Measurements from ENCODE around the gene ERICH4. TPM values are rescaled to one million over a fixed set of nuclear protein-coding genes. Genes with fewer than 3 reads are reported as not detected.

The ERICH4 gene, protein sequence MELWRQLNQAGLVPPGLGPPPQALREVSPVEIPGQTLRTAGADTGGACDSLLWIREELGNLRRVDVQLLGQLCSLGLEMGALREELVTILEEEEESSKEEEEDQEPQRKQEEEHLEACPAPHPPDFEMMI
- total RNA-seq (not detected), polyA plus RNA-seq (ENCODE audit: insufficient read length in 6 of 6) (1 to 10 TPM in 1 of 6 donors, under 1 TPM in 5; 0.55 to 1.1 (median 0.79) TPM)
- long read RNA-seq, donor 1 = 0 reads
- long read RNA-seq, donor 2 = 0 reads
- long read RNA-seq, donor 3 = 0 reads
- long read RNA-seq, donor 4 = 0 reads
- long read RNA-seq, donor 5 = 0 reads
- long read RNA-seq, donor 6 = 0 reads
- long read RNA-seq, donor 7 = 0 reads
- long read RNA-seq, donor 8 = 0 reads
- long read RNA-seq, donor 9 = 0 reads
- long read RNA-seq, donor 10 = 0 reads
- long read RNA-seq, donor 11 = 0 reads
- long read RNA-seq, donor 12 = 0 reads

GRCh38 chr19:41442473-41443355 is at the start of gene ERICH4:
ERICH4 (plus strand) TSS chr19:41443156; CDS start chr19:41443170, 14 bp downstream.
- DNase-seq (no peak), ATAC-seq (no peak)
- intact Hi-C loops (cut with DNase I) = loop anchor here in 1 of 2 donors (10.0 kb wide), 2 partner anchors 92 to 122 kb away; no protein-coding TSS in a partner anchor
- Histone ChIP-seq H3K27ac (no peak within 1 kb of the TSS), H3K4me1 (peaks cover 5 to 22% of the 10 kb centered on the region in 2 donors), H3K27me3 (peaks cover 0 to 1% of the 10 kb centered on the region in 2 donors), H3K4me3 (no peak within 1 kb of the TSS), H3K9me3 (no peaks in the 10 kb centered on the region), H3K36me3 (peaks cover 0 to 5% of the 10 kb centered on the region in 2 donors)
- TF ChIP-seq, protein P1, sequence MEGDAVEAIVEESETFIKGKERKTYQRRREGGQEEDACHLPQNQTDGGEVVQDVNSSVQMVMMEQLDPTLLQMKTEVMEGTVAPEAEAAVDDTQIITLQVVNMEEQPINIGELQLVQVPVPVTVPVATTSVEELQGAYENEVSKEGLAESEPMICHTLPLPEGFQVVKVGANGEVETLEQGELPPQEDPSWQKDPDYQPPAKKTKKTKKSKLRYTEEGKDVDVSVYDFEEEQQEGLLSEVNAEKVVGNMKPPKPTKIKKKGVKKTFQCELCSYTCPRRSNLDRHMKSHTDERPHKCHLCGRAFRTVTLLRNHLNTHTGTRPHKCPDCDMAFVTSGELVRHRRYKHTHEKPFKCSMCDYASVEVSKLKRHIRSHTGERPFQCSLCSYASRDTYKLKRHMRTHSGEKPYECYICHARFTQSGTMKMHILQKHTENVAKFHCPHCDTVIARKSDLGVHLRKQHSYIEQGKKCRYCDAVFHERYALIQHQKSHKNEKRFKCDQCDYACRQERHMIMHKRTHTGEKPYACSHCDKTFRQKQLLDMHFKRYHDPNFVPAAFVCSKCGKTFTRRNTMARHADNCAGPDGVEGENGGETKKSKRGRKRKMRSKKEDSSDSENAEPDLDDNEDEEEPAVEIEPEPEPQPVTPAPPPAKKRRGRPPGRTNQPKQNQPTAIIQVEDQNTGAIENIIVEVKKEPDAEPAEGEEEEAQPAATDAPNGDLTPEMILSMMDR (IDR thresholded peaks at IDR 0.05) = no peak

DNA sequence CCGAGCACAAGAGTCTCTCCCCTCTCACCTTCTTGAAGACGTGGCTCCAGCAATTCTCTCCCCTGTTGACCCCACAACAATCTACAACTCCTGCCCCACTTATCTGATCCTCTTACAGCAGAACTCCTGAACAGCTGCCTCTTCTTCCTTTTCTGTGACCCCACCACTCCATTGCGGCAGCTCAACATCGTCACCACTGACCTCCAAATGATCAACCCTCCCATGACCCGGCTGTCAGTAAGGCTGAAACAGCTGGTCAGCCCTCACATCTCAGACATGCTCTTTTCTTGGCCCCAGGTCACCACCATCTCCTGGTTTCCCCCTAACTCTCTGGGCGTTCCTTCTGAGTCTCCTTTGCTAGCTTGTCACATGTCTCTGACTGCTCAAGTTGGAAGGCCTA is 47.6 kb upstream of the ERICH4 start:
- Histone ChIP-seq H3K9me3 (no peaks in the 10 kb centered on the region), H3K4me3 (no peak overlapping the region)
- intact Hi-C loops (cut with DNase I) = no loop called here

DNA sequence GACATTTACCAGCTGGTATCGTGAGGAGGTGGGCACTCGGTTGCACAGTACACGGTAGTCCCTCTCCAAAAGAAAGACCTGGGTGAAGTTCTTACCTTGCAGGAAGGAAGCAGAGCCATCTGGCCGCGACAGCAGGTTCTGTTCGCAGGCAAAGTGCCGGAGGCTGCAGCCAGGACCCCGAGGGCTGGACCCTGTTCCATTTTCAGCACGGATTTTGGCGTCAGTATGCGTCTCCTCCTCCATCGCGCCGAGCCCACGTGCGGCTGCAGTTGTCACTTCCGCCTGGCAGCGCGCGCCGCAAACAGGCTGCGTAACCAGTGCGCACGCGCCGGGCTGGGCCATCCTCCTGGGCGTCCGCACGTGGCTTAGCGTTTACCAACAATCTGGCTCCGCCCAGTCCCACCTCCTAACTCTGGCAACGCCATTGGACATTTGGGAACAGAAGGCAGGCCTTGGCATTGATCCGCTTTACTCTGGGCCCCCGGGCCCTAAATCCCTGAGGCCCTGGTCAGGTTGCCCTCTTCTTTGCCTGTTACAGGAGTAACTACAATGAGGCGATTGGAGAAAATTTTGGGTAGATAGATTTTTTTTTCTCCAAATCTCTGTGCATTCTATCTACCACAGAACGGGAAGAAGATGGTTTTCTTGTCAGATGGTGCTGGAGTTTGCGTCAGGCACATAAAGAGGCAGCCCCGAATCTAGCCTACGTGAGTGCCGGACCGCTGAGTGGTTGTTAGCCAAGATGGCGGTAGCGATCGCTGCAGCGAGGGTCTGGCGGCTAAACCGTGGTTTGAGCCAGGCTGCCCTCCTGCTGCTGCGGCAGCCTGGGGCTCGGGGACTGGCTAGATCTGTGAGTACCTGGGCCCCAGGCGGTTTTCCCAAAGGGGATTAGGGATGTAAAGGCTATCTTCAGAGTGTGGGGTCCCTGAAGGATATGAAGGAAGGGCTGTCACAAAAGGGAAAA is 45.6 kb upstream of the ERICH4 start, which contains the start of the genes BCKDHA and EXOSC5:
BCKDHA (plus strand) TSS at position 733 of the 964 bp plus-strand sequence; CDS start at position 743, 10 bp downstream.
EXOSC5 (minus strand) TSS at position 274 of the 964 bp plus-strand sequence; CDS start at position 243, 31 bp downstream.
- peak; percentile 98 for ATAC-seq
- intact Hi-C loops (cut with DNase I) = no loop called here

More for the DNA sequence above, 47.6 kb upstream of the ERICH4 start:
- Histone ChIP-seq H3K27ac (no peak overlapping the region), H3K36me3 (peaks cover 0 to 18% of the 10 kb centered on the region in 2 donors), H3K4me1 (peaks cover 13 to 50% of the 10 kb centered on the region in 2 donors), H3K27me3 (no peaks in the 10 kb centered on the region)
- TF ChIP-seq, protein P1 (IDR thresholded peaks at IDR 0.05) = no peak
- no peak for ATAC-seq
- no peak for DNase-seq

GRCh38 chr19:41398050-41398418 is 44.9 kb upstream of the ERICH4 start:
- Histone ChIP-seq H3K27me3 (no peaks in the 10 kb centered on the region), H3K4me1 (peaks cover 13 to 63% of the 10 kb centered on the region in 2 donors), H3K27ac (peak overlapping the region; percentile 86 to 93), H3K4me3 (peak overlapping the region; percentile 84 to 94), H3K36me3 (peaks cover 0 to 5% of the 10 kb centered on the region in 2 donors), H3K9me3 (no peaks in the 10 kb centered on the region)
- ATAC-seq (no peak), DNase-seq (no peak)
- TF ChIP-seq, protein P1 (IDR thresholded peaks at IDR 0.05) = no peak
- intact Hi-C loops (cut with DNase I) = no loop called here

More for the DNA sequence above, 45.6 kb upstream of the ERICH4 start, which contains the start of the genes BCKDHA and EXOSC5:
- H3K27ac ChIP-seq = peak within 1 kb of the TSS; percentile 86 to 93
- H3K4me3 ChIP-seq = peak within 1 kb of the TSS; percentile 84 to 94
- no peaks in the 10 kb centered on the region for H3K27me3 ChIP-seq
- DNase-seq = peak; percentile 99 to 100 (median 100)
- no peaks in the 10 kb centered on the region for H3K9me3 ChIP-seq
- H3K36me3 ChIP-seq = peaks cover 0 to 5% of the 10 kb centered on the region in 2 donors
- TF ChIP-seq, protein P1 (IDR thresholded peaks at IDR 0.05) = no peak
- peaks cover 13 to 63% of the 10 kb centered on the region in 2 donors for H3K4me1 ChIP-seq

Data from left lung (tissue), 14 donors.